ENCODE data around the gene ELMO1. TPM values are rescaled to one million over a fixed set of nuclear protein-coding genes. Genes with fewer than 3 reads are reported as not detected.

Gene ELMO1
- total RNA-seq, 6 donors from 2014 or later: 51.4 to 204 (median 73.7) TPM

DNA sequence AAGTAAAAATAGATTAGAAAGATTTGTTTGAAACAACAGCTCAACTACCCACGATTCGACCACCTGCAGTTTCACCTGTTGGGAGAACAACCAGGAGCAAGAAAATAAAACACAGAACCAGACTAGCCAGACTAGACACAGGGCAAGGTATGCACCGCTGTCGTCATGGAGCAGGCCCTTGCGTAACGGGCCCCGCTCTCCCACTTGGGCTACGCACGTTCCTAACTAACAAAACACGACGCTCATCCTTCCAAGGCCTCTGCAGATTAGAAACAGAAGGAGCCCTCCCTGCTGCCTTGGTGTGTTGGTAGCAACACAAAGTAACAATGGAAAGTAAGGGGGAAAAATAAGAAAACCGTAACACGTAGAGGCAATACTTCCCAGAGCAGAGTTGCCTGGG, 45.1 kb upstream of the ELMO1 start:
- Histone ChIP-seq H3K4me3 (no peak overlapping the region), H3K4me1 (no peaks in the 10 kb centered on the region), H3K27ac (no peak overlapping the region), H3K27me3 (no peaks in the 10 kb centered on the region), H3K9me3 (no peaks in the 10 kb centered on the region), H3K36me3 (no peaks in the 10 kb centered on the region)
- WGBS, 2 donors: 75 to 91% methylated on average over 13 of the region's 13 CpGs
- DNase-seq: peak in 1 of 2 donors; percentile 34
- TF ChIP-seq EP300 (IDR thresholded peaks at IDR 0.05) (no peak), POLR2AphosphoS5 (IDR thresholded peaks at IDR 0.05) (no peak), POLR2A (IDR thresholded peaks at IDR 0.05) (no peak), CTCF (IDR thresholded peaks at IDR 0.05) (no peak)
- no peak for ATAC-seq (ENCODE audit: low FRiP score in 2 of 2)

DNA sequence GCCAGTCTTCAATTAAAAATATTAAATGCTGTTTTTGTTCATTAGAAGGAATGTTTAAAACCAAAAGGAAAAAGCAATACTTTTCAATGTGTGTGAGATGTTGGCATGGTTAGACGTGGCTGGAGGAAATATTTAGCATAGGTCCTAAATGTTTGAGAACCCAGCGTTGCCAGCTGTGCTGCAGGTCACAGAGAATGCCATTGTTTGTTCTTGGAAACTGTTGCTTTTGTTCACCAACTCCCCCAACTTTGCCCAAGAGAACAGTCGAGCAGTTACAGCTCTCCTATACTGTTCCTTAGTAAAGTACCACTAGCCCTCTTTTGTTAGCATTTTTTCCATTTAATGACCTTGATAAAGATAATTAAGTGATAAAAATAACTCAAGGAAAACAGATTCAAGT, 44.5 kb upstream of the ELMO1 start:
- 64 to 68% methylated on average over 3 of the region's 3 CpGs for WGBS, 2 donors

GRCh38 chr7:37491919-37492694, 43.4 kb upstream of the ELMO1 start:
- no peaks in the 10 kb centered on the region for H3K4me1 ChIP-seq
- H3K27me3 ChIP-seq: no peaks in the 10 kb centered on the region
- ATAC-seq (ENCODE audit: low FRiP score in 2 of 2) (no peak), DNase-seq (peak in 1 of 2 donors; percentile 74)
- peaks cover 0 to 7% (median 6%) of the 10 kb centered on the region in 4 donors for H3K9me3 ChIP-seq
- no peak overlapping the region for H3K27ac ChIP-seq
- H3K4me3 ChIP-seq: no peak overlapping the region
- H3K36me3 ChIP-seq: no peaks in the 10 kb centered on the region
- TF ChIP-seq POLR2A (IDR thresholded peaks at IDR 0.05): no peak
- no peak for TF ChIP-seq EP300 (IDR thresholded peaks at IDR 0.05)
- no peak for TF ChIP-seq CTCF (IDR thresholded peaks at IDR 0.05)
- no peak for TF ChIP-seq POLR2AphosphoS5 (IDR thresholded peaks at IDR 0.05)
- 95 to 96% methylated on average over 30 to 36 of the region's 36 CpGs for WGBS, 2 donors

More for the DNA sequence above, 44.5 kb upstream of the ELMO1 start:
- ATAC-seq (ENCODE audit: low FRiP score in 2 of 2): no peak
- Histone ChIP-seq H3K27me3 (no peaks in the 10 kb centered on the region), H3K36me3 (no peaks in the 10 kb centered on the region), H3K4me1 (no peaks in the 10 kb centered on the region), H3K4me3 (no peak overlapping the region), H3K9me3 (peaks cover 0 to 7% (median 3%) of the 10 kb centered on the region in 4 donors), H3K27ac (no peak overlapping the region)
- TF ChIP-seq CTCF (IDR thresholded peaks at IDR 0.05) (no peak), POLR2AphosphoS5 (IDR thresholded peaks at IDR 0.05) (no peak), EP300 (IDR thresholded peaks at IDR 0.05) (no peak), POLR2A (IDR thresholded peaks at IDR 0.05) (no peak)
- DNase-seq: no peak

DNA sequence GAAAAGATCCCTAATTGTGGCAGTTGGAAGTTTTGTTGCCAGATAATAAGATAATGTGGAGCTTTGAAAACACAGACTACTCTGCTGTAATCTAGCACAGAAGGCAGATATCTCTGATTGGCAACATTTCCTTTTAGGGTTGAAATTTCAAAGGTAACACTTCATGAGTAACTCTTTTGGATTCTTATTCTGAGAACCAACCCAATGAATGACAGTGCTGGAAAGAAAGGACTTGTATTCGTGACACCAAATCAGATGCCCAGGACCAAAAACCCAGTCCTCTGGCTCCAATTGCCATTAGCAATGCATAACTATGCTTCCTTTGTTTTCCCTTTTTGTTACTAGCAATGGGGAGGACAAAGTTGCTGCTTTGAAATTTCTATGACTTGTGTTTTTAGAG, 41.0 kb upstream of the ELMO1 start:
- H3K27me3 ChIP-seq: no peaks in the 10 kb centered on the region
- H3K9me3 ChIP-seq: peaks cover 0 to 7% (median 6%) of the 10 kb centered on the region in 4 donors
- H3K36me3 ChIP-seq: no peaks in the 10 kb centered on the region
- no peak overlapping the region for H3K4me3 ChIP-seq
- DNase-seq: no peak
- no peak for TF ChIP-seq CTCF (IDR thresholded peaks at IDR 0.05)
- no peak for TF ChIP-seq EP300 (IDR thresholded peaks at IDR 0.05)
- TF ChIP-seq POLR2AphosphoS5 (IDR thresholded peaks at IDR 0.05): no peak
- TF ChIP-seq POLR2A (IDR thresholded peaks at IDR 0.05): no peak
- WGBS, 2 donors: 71 to 92% methylated on average over 1 of the region's 1 CpG
- no peaks in the 10 kb centered on the region for H3K4me1 ChIP-seq
- ATAC-seq (ENCODE audit: low FRiP score in 2 of 2): no peak
- no peak overlapping the region for H3K27ac ChIP-seq
